Right forelimb (tissue), 1 donor: Measurements from ENCODE around the gene KIF25.

Experiments
- DNase-seq: peaks from one replicate; pipeline ENCODE4 v3.0.0-alpha.2; 2018

KIF25 gene

GRCh38 chr6:167997642-167998041 is at the start of gene KIF25:
Gene KIF25 (plus strand): TSS chr6:167997671. CDS start chr6:168029586, 31,915 bp downstream.
- DNase-seq: no peak

GRCh38 chr6:167947716-167948115 is 49.8 kb upstream of the KIF25 start:
- no peak for DNase-seq

- DNase-seq: no peak
Measured at GRCh38 chr6:167948716-167949115, 48.8 kb upstream of the KIF25 start.

GRCh38 chr6:167949121-167949684 is 48.3 kb upstream of the KIF25 start:
- no peak for DNase-seq

GRCh38 chr6:167951781-167952511 is 45.5 kb upstream of the KIF25 start:
- DNase-seq: no peak

- DNase-seq: no peak
Measured at GRCh38 chr6:167952512-167952859, 45.0 kb upstream of the KIF25 start.

- no peak for DNase-seq
Measured at GRCh38 chr6:167953551-167953950, 43.9 kb upstream of the KIF25 start.

GRCh38 chr6:167954151-167954550 is 43.3 kb upstream of the KIF25 start:
- DNase-seq: no peak

GRCh38 chr6:167956491-167956890 is 41.0 kb upstream of the KIF25 start:
- DNase-seq: no peak

- DNase-seq: no peak
Measured at GRCh38 chr6:167956983-167957492, 40.4 kb upstream of the KIF25 start.

GRCh38 chr6:167957626-167958025 is 39.8 kb upstream of the KIF25 start:
- DNase-seq: no peak

GRCh38 chr6:167960579-167960978 is 36.9 kb upstream of the KIF25 start:
- no peak for DNase-seq

GRCh38 chr6:167962711-167963110 is 34.8 kb upstream of the KIF25 start:
- DNase-seq: no peak

- DNase-seq: no peak
Measured at GRCh38 chr6:167963589-167964057, 33.8 kb upstream of the KIF25 start.

- no peak for DNase-seq
Measured at GRCh38 chr6:167965592-167966539, 31.6 kb upstream of the KIF25 start.

- DNase-seq: no peak
Measured at GRCh38 chr6:167966540-167966905, 30.9 kb upstream of the KIF25 start.

GRCh38 chr6:167968091-167968490 is 29.4 kb upstream of the KIF25 start:
- DNase-seq: no peak

- no peak for DNase-seq
Measured at GRCh38 chr6:167970230-167970629, 27.2 kb upstream of the KIF25 start.

GRCh38 chr6:167972193-167972592 is 25.3 kb upstream of the KIF25 start:
- DNase-seq: no peak

GRCh38 chr6:167973148-167973885 is 24.2 kb upstream of the KIF25 start:
- no peak for DNase-seq

GRCh38 chr6:167974640-167975344 is 22.7 kb upstream of the KIF25 start:
- DNase-seq: no peak

- no peak for DNase-seq
Measured at GRCh38 chr6:167975458-167975857, 22.0 kb upstream of the KIF25 start.
